Astrocyte (in vitro differentiated cells and primary cell): ENCODE measurements around the gene FAM43B. TPM values are rescaled to one million over a fixed set of nuclear protein-coding genes. Genes with fewer than 3 reads are reported as not detected.

Source experiments
- DNase-seq: peaks from one replicate; pipeline ENCODE4 v3.0.0-alpha.2; 2010; ENCODE audit warnings: low read depth
- FAIRE-seq: peaks from 2 replicates; lab custom pipeline; 2011; peaks lifted over from hg19 to GRCh38; lab: Jason Lieb, UNC
- H2AFZ ChIP-seq: 2 replicates; pipeline ENCODE4 v1.6.0; 2012; ENCODE audit warnings: low read depth, low read length, inconsistent platforms
- H3K27ac ChIP-seq: 2 replicates; pipeline ENCODE4 v1.5.1; 2011; ENCODE audit warnings: low read depth, low read length, inconsistent platforms
- H3K27me3 ChIP-seq: 2 replicates; pipeline ENCODE4 v1.6.0; 2011; ENCODE audit warnings: low read length, inconsistent platforms; ENCODE audit not compliant: insufficient read depth
- H3K36me3 ChIP-seq: 2 replicates; pipeline ENCODE4 v1.5.1; 2011; ENCODE audit warnings: low read length, inconsistent platforms; ENCODE audit not compliant: insufficient read depth
- H3K4me1 ChIP-seq: 2 replicates; pipeline ENCODE4 v1.5.1; 2011; ENCODE audit warnings: low read length, inconsistent platforms; ENCODE audit not compliant: insufficient read depth
- H3K4me2 ChIP-seq: 2 replicates; pipeline ENCODE4 v1.6.0; 2012; ENCODE audit warnings: low read length, inconsistent platforms
- H3K4me3 ChIP-seq: 2 replicates; pipeline ENCODE4 v1.5.1; 2011; ENCODE audit warnings: low read depth, mild to moderate bottlenecking, low read length, inconsistent platforms; ENCODE audit not compliant: insufficient read depth
- H3K79me2 ChIP-seq: 2 replicates; pipeline ENCODE4 v1.6.0; 2012; ENCODE audit warnings: mild to moderate bottlenecking, low read length, inconsistent platforms; ENCODE audit not compliant: insufficient read depth
- H3K9ac ChIP-seq: 2 replicates; pipeline ENCODE4 v1.6.0; 2012; ENCODE audit warnings: mild to moderate bottlenecking, low read length, inconsistent platforms
- H3K9me3 ChIP-seq: 2 replicates; pipeline ENCODE4 v1.5.1; 2012; ENCODE audit warnings: low read depth, mild to moderate bottlenecking, low read length, inconsistent platforms; ENCODE audit not compliant: insufficient read depth
- H4K20me1 ChIP-seq: 2 replicates; pipeline ENCODE4 v1.6.0; 2012; ENCODE audit warnings: low read length, inconsistent platforms; ENCODE audit not compliant: insufficient read depth
- H3K27ac Mint-ChIP-seq: one replicate; pipeline ENCODE4 v1.8.0; 2021; ENCODE audit warnings: mild to moderate bottlenecking, mixed read lengths; ENCODE audit not compliant: unreplicated experiment
- H3K27me3 Mint-ChIP-seq: one replicate; pipeline ENCODE4 v1.8.0; 2021; ENCODE audit warnings: low read depth, mixed read lengths; ENCODE audit not compliant: unreplicated experiment
- H3K36me3 Mint-ChIP-seq: one replicate; pipeline ENCODE4 v1.8.0; 2021; ENCODE audit warnings: low read depth, mixed read lengths; ENCODE audit not compliant: unreplicated experiment
- H3K4me1 Mint-ChIP-seq: one replicate; pipeline ENCODE4 v1.8.0; 2021; ENCODE audit warnings: low read depth, mixed read lengths; ENCODE audit not compliant: unreplicated experiment
- H3K4me3 Mint-ChIP-seq: one replicate; pipeline ENCODE4 v1.8.0; 2021; ENCODE audit warnings: mild to moderate bottlenecking, moderate library complexity, mixed read lengths; ENCODE audit not compliant: unreplicated experiment
- H3K9me3 Mint-ChIP-seq: one replicate; pipeline ENCODE4 v1.8.0; 2021; ENCODE audit warnings: mild to moderate bottlenecking, mixed read lengths; ENCODE audit not compliant: unreplicated experiment
- CTCF ChIP-seq: IDR thresholded peaks from 2 replicates; pipeline ENCODE4 v1.5.1; 2011; ENCODE audit warnings: low read depth, mild to moderate bottlenecking, inconsistent platforms, low read length, moderate library complexity; ENCODE audit not compliant: insufficient read depth
- EZH2 ChIP-seq: IDR thresholded peaks from 2 replicates; pipeline ENCODE4 v1.6.1; 2012; ENCODE audit warnings: mild to moderate bottlenecking, low read length, inconsistent platforms; ENCODE audit not compliant: insufficient read depth
- total RNA-seq: library from RNA; stranded (reverse); gene quantifications from 2 replicates; pipeline ENCODE4 v1.2.1, GENCODE V29; 2021

Gene FAM43B
- total RNA-seq, 1 donor from 2014 or later, result 0.27 TPM

DNA sequence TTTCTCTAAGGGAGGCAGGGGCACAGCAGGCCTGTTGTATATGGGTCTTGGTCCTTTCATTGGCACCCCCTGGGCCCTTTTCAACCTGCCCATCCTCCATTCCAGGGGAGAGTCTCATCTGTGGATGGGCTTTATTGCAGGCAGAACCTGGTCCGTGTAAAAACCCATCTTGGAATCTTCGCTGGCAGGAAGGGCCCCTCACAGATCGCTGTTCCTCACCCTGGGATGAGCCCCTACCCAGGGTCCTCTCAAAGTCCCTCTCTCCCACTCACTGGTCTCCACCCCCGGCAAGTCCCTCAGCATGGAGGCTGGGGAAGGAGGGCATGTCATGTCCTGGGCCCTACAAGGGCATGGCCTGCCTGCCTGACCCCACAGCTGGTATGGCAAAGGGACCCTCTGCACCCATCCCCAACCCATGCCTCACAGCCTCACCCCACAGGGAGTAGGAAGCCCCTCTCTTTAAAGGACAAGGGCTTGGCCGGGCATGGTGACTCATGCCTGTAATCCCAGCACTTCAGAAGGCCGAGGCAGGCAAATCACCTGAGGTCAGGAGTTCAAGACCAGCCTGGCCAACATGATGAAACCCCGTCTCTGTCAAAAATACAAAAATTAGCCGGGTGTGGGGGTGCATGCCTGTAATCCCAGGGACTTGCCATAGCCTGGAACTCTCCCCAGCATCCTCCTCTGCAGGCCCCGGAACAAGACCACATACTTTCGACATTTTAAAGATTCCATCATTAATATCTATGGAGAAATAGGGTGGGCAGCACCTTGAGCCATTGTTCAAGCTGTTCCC is 23.4 kb downstream of the FAM43B start:
- H3K79me2 ChIP-seq, result no peaks in the 10 kb centered on the region
- H3K4me3 Mint-ChIP-seq, result no peak overlapping the region
- no peaks in the 10 kb centered on the region for H3K36me3 Mint-ChIP-seq
- no peaks in the 10 kb centered on the region for H3K9me3 Mint-ChIP-seq
- peaks cover 5% of the 10 kb centered on the region for H3K4me1 ChIP-seq
- H3K27ac ChIP-seq, result no peak overlapping the region
- no peaks in the 10 kb centered on the region for H3K36me3 ChIP-seq
- no peaks in the 10 kb centered on the region for H4K20me1 ChIP-seq
- peaks cover 18% of the 10 kb centered on the region for H3K27me3 ChIP-seq
- FAIRE-seq (no peak), DNase-seq (no peak)
- no peak overlapping the region for H3K27ac Mint-ChIP-seq
- H3K4me3 ChIP-seq, result no peak overlapping the region
- H2AFZ ChIP-seq, result no peak overlapping the region
- no peak for TF ChIP-seq CTCF
- TF ChIP-seq EZH2, result no peak
- peaks cover 28% of the 10 kb centered on the region for H3K27me3 Mint-ChIP-seq
- no peak overlapping the region for H3K4me2 ChIP-seq
- H3K9me3 ChIP-seq, result peaks cover 5% of the 10 kb centered on the region
- H3K4me1 Mint-ChIP-seq, result no peaks in the 10 kb centered on the region
- no peak overlapping the region for H3K9ac ChIP-seq

DNA sequence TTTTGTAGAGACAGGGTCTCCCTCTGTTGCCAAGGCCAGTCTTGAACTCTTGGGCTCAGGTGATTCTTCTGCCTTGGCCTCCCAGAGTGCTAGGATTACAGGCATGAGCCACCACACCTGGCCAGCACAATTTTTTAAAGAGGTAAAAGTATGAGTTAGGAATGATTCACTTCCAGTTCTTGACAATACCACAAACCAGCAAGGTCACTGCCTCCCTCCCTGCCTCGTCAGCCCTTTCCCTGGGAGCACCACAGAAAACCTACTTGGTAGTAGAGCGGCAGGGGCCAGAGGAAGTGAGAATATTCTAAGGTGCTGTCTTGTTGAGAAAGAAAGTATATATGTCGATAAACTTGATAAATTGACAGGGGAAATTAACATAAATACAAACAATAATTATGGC is 25.7 kb downstream of the FAM43B start:
- TF ChIP-seq CTCF, result no peak
- TF ChIP-seq EZH2, result no peak
- H3K4me3 ChIP-seq, result no peak overlapping the region
- Mint-ChIP-seq H3K27me3 (peaks cover 20% of the 10 kb centered on the region), H3K4me3 (no peak overlapping the region), H3K36me3 (no peaks in the 10 kb centered on the region), H3K27ac (no peak overlapping the region), H3K4me1 (no peaks in the 10 kb centered on the region), H3K9me3 (no peaks in the 10 kb centered on the region)
- H3K4me1 ChIP-seq, result peaks cover 5% of the 10 kb centered on the region
- H3K9me3 ChIP-seq, result no peaks in the 10 kb centered on the region
- no peak overlapping the region for H3K4me2 ChIP-seq
- H3K9ac ChIP-seq, result no peak overlapping the region
- H3K27me3 ChIP-seq, result peaks cover 12% of the 10 kb centered on the region
- FAIRE-seq (no peak), DNase-seq (no peak)
- H4K20me1 ChIP-seq, result no peaks in the 10 kb centered on the region
- no peaks in the 10 kb centered on the region for H3K79me2 ChIP-seq
- no peaks in the 10 kb centered on the region for H3K36me3 ChIP-seq
- no peak overlapping the region for H3K27ac ChIP-seq
- no peak overlapping the region for H2AFZ ChIP-seq
